Neural cell (in vitro differentiated cells): ENCODE results near the gene CKMT2.

Experiments used
- CTCF ChIP-seq: fragments of 450-650 bp; IDR thresholded peaks from 2 replicates; pipeline ENCODE4 v1.5.1; 2014; ENCODE audit warnings: antibody characterized with exemption, mild to moderate bottlenecking, moderate library complexity; ENCODE audit not compliant: poor library complexity, severe bottlenecking
- EP300 ChIP-seq: fragments of 450-650 bp; conservative IDR thresholded peaks from 2 replicates; pipeline ENCODE4 v1.6.1; 2014; ENCODE audit warnings: antibody characterized with exemption, mild to moderate bottlenecking, moderate library complexity; ENCODE audit not compliant: poor library complexity, severe bottlenecking
- EZH2 ChIP-seq: fragments of 200-600, 300-800 bp; shearing (Covaris generic), sonication (generic); IDR thresholded peaks from 2 replicates; pipeline ENCODE4 v1.6.1; 2014; ENCODE audit warnings: antibody characterized with exemption, low read length, borderline replicate concordance, mild to moderate bottlenecking; ENCODE audit not compliant: insufficient read depth, poor library complexity, severe bottlenecking
- MXI1 ChIP-seq: fragments of 450-650 bp; conservative IDR thresholded peaks from 2 replicates; pipeline ENCODE4 v1.6.1; 2014; ENCODE audit warnings: antibody characterized with exemption, mild to moderate bottlenecking; ENCODE audit not compliant: poor library complexity, severe bottlenecking
- POLR2AphosphoS5 ChIP-seq: IDR thresholded peaks from 2 replicates; pipeline ENCODE4 v1.6.1; 2012
- RAD21 ChIP-seq: fragments of 450-650 bp; conservative IDR thresholded peaks from 2 replicates; pipeline ENCODE4 v1.6.1; 2014; ENCODE audit warnings: antibody characterized with exemption, mild to moderate bottlenecking, moderate library complexity
- SMC3 ChIP-seq: fragments of 450-650 bp; conservative IDR thresholded peaks from 2 replicates; pipeline ENCODE4 v1.6.1; 2014; ENCODE audit warnings: antibody characterized with exemption, mild to moderate bottlenecking, moderate library complexity; ENCODE audit not compliant: poor library complexity
- TAF1 ChIP-seq: IDR thresholded peaks from 2 replicates; pipeline ENCODE4 v1.6.1; 2012; ENCODE audit warnings: low read depth
- TF ChIP-seq, protein P1 (sequence below): IDR thresholded peaks from 2 replicates; pipeline ENCODE4 v1.6.1; 2012; ENCODE audit warnings: borderline replicate concordance

DNA sequence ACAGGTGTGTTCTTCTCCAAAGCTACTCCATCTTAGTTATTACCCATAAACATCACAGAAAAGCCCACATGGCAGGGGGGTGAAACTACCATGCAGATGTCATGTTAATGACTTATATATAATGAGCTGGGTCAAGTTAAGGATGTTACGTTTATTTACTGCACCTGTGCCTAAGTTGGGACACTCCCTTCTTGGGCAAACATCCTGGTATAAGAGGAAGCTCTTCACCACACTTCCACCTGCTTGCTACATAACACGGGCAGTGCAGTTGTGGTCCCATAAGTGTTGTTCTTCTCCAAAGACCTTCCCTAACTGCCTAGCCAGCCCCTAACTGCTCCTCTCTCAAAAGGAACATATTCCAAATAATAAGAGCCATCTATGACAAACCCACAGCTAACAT lies 59.0 kb downstream of the CKMT2 start:
- no peak for TF ChIP-seq SMC3
- TF ChIP-seq CTCF: no peak
- no peak for TF ChIP-seq EP300
- TF ChIP-seq, protein P1, sequence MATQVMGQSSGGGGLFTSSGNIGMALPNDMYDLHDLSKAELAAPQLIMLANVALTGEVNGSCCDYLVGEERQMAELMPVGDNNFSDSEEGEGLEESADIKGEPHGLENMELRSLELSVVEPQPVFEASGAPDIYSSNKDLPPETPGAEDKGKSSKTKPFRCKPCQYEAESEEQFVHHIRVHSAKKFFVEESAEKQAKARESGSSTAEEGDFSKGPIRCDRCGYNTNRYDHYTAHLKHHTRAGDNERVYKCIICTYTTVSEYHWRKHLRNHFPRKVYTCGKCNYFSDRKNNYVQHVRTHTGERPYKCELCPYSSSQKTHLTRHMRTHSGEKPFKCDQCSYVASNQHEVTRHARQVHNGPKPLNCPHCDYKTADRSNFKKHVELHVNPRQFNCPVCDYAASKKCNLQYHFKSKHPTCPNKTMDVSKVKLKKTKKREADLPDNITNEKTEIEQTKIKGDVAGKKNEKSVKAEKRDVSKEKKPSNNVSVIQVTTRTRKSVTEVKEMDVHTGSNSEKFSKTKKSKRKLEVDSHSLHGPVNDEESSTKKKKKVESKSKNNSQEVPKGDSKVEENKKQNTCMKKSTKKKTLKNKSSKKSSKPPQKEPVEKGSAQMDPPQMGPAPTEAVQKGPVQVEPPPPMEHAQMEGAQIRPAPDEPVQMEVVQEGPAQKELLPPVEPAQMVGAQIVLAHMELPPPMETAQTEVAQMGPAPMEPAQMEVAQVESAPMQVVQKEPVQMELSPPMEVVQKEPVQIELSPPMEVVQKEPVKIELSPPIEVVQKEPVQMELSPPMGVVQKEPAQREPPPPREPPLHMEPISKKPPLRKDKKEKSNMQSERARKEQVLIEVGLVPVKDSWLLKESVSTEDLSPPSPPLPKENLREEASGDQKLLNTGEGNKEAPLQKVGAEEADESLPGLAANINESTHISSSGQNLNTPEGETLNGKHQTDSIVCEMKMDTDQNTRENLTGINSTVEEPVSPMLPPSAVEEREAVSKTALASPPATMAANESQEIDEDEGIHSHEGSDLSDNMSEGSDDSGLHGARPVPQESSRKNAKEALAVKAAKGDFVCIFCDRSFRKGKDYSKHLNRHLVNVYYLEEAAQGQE: no peak
- TF ChIP-seq TAF1: no peak
- TF ChIP-seq RAD21: no peak
- no peak for TF ChIP-seq EZH2
- TF ChIP-seq POLR2AphosphoS5: no peak
- no peak for TF ChIP-seq MXI1
